Liver (tissue), 3 donors: ENCODE measurements around the gene ZSCAN2.

Experiments
- CTCF ChIP-seq: fragments of 150-350 bp; IDR thresholded peaks from 2 replicates; pipeline ENCODE4 v1.5.1; 2017; ENCODE audit warnings: improper control_type of control experiment, low read depth, low read length; ENCODE audit not compliant: missing input control
- HNF4A ChIP-seq, 2 donors: conservative IDR thresholded peaks; 2 replicates each; pipeline ENCODE4 v1.6.1; 2016; ENCODE audit warnings: antibody characterized with exemption in 2 of 2, mild to moderate bottlenecking in 2 of 2
- JUND ChIP-seq, 2 donors: IDR thresholded peaks; 2 replicates each; pipeline ENCODE4 v1.6.1; 2016; ENCODE audit warnings: antibody characterized with exemption in 2 of 2
- SP1 ChIP-seq: IDR thresholded peaks from 2 replicates; pipeline ENCODE4 v1.6.1; 2018; ENCODE audit warnings: antibody characterized with exemption, mild to moderate bottlenecking
- YY1 ChIP-seq: IDR thresholded peaks from 2 replicates; pipeline ENCODE4 v1.6.1; 2016; ENCODE audit warnings: antibody characterized with exemption, mild to moderate bottlenecking
- TF ChIP-seq, protein P1 (sequence below): IDR thresholded peaks from 2 replicates; pipeline ENCODE4 v1.6.1; 2016; ENCODE audit warnings: antibody characterized with exemption, mild to moderate bottlenecking
- TF ChIP-seq, protein P2 (sequence below): IDR thresholded peaks from 2 replicates; pipeline ENCODE4 v1.6.1; 2016; ENCODE audit warnings: antibody characterized with exemption
- donor health status: healthy.
- donor health status: healthy.

GRCh38 chr15:84645496-84645895 is 44.7 kb downstream of the ZSCAN2 start:
- TF ChIP-seq YY1 (no peak), CTCF (no peak), SP1 (no peak), JUND (IDR thresholded peaks at IDR 0.05) (no peak), HNF4A (conservative IDR thresholded peaks at IDR 0.05) (no peak)
- TF ChIP-seq, protein P1, sequence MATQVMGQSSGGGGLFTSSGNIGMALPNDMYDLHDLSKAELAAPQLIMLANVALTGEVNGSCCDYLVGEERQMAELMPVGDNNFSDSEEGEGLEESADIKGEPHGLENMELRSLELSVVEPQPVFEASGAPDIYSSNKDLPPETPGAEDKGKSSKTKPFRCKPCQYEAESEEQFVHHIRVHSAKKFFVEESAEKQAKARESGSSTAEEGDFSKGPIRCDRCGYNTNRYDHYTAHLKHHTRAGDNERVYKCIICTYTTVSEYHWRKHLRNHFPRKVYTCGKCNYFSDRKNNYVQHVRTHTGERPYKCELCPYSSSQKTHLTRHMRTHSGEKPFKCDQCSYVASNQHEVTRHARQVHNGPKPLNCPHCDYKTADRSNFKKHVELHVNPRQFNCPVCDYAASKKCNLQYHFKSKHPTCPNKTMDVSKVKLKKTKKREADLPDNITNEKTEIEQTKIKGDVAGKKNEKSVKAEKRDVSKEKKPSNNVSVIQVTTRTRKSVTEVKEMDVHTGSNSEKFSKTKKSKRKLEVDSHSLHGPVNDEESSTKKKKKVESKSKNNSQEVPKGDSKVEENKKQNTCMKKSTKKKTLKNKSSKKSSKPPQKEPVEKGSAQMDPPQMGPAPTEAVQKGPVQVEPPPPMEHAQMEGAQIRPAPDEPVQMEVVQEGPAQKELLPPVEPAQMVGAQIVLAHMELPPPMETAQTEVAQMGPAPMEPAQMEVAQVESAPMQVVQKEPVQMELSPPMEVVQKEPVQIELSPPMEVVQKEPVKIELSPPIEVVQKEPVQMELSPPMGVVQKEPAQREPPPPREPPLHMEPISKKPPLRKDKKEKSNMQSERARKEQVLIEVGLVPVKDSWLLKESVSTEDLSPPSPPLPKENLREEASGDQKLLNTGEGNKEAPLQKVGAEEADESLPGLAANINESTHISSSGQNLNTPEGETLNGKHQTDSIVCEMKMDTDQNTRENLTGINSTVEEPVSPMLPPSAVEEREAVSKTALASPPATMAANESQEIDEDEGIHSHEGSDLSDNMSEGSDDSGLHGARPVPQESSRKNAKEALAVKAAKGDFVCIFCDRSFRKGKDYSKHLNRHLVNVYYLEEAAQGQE: no peak
- TF ChIP-seq, protein P2, sequence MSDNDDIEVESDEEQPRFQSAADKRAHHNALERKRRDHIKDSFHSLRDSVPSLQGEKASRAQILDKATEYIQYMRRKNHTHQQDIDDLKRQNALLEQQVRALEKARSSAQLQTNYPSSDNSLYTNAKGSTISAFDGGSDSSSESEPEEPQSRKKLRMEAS: no peak
